HG02852 (cell line): ENCODE data around the gene RRM1.
"Not testable (repeated sequence)": the region's sequence is repeated elsewhere in the genome, so short reads cannot be mapped to it uniquely, and the experiment has no call there.

ENCODE experiments used
- ATAC-seq: cut with Tn5 transposase; IDR thresholded peaks from one replicate; pipeline ENCODE4 v1.9.1; 2021; ENCODE audit warnings: mild to moderate bottlenecking, moderate library complexity; ENCODE audit not compliant: unreplicated experiment

RRM1 gene

GRCh38 chr11:4094348-4095291, at the start of gene RRM1:
RRM1 (plus strand) TSS chr11:4094799; CDS start chr11:4095013, 214 bp downstream.
- peak; percentile 94 for ATAC-seq

DNA sequence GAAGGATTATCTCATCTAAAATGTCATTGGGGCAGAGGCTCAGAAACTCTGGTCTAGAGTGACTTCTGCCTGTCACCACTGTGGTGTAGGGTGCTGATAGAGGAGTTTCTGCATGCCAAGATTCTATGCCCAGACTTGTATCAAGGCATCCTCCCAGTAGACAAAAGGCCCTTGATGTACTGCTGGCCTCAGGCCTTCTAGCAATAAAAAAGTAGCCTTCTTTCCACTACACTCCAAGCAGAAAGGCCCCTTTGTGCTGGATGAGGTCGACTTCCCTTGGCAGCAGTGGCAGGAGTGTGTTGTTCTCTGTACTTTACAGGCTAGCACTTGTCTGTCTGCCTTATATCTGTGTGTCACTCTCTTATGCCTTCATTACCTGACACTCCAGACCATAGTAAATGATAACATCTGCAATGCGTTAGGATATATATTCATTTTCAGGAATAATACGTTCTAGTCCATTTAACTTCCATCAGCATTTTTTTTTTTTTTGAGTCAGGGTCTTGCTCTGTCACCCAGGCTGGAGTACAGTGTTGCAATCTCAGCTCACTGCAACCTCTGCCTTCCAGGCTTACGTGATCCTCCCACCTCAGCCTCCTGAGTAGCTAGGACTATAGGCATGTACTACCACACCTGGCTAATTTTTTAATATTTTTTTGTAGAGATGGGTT, 49.5 kb upstream of the RRM1 start:
- ATAC-seq = no peak

DNA sequence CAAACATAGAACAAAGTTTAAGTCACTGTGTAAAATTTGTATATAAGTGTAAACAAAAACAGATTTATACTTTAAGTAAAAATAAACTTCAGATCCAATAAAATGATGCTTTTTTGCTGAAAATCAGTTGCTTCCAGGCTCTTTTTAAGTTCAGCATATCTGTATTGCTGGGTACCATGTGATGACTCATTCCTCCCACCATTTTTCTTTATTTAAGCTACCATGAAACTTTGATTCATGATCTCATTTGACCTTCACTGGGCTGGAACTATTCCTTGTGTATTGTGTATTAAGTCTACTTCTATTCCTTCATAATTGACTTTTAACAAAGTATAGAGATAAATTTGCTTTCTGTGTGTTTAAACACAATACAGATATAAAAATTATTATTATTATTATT, 46.3 kb upstream of the RRM1 start:
- no peak for ATAC-seq

GRCh38 chr11:4049006-4049405, 45.6 kb upstream of the RRM1 start:
- ATAC-seq = no peak

GRCh38 chr11:4050138-4050537, 44.5 kb upstream of the RRM1 start:
- ATAC-seq = no peak

- not testable (repeated sequence) for ATAC-seq
These were observed 41.4 kb upstream of the RRM1 start for GRCh38 chr11:4053200-4053599.

DNA sequence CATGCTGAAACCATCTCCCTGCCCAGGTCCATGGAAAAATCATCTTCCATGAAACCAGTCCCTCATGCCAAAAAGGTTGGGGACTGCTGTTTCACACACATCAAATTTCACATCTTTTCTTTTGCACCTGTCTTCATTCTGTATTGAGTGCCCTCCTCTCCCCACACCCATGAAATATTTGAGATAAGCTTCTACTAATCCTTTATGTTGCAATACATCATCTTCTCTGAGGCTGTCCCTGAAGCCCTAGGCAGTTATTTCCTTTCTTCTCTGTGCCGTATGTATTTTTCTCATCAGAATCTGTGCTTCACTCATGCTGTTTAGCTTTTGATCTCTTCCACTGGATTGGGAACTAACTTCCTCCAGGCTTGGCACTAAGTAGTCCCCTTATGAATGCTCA, 40.0 kb upstream of the RRM1 start:
- no peak for ATAC-seq

DNA sequence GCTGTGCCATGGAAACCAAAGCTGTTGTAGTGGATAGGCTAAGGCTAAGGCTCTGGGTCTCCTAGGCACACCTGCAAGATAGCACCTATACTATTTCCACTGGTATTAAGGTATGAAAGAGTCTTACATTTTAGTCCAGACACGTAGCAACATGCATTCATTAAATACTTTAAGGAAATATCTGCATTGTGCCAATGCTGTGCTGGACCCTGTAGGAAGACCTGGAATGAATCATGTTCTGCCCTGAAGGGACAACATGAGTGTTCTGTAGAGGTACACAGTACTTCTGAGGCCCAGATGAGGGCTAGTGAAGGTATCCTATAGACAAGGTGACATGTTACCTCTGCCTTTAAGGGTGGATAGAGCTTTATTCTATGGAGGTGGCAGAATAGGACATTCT, 35.2 kb upstream of the RRM1 start:
- no peak for ATAC-seq

DNA sequence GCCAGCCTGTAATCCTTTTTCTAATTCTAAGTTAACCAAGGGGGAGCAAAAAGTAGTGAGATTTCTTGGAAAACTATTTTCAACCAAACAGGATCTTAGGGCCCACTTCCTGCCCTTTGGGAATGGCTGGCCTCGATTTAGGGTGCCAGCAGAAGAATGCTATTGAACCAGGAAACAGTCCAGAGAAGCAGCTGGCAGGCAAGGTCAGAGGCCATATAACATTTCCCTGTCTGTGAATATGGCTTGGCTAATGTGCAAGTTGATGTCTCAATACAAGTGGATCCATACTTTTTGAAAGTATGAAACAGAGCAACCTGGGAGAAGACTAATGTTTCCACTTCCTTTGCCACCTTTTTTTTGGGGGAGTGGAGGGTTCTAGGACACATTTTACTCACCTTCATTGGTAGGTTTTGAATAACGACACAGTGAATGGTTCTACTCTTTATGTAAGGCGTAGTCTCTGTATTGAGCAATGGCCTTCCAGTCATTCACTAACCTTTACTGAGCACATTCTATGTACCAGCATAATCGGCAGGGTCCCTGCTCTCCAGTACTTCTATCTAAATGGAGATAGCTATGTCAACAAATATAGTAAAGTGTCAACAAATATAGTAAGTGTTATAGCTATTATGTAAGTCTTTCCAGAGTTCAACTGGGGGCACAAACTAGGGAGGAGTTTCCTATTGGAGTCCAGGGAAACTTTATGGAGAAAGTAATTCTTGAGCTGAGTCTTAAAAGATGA, 34.2 kb upstream of the RRM1 start:
- no peak for ATAC-seq

DNA sequence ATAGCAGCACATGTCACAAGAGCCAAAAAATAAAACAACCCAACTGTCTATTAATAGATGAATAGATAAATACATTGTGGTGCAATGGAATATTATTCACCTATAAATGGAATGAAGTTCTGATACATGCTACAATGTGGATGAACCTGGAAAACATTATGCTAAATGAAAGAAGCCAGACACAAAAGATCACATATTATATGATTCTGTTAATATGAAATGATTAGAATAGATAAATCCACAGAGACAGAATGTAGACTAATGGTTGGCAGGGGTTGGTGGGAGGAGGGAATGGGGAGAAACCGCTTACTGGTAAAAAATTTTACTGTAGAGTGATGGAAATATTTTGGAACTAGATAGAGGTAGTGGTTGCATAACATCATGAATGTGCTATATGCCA, 32.9 kb upstream of the RRM1 start:
- ATAC-seq = no peak

DNA sequence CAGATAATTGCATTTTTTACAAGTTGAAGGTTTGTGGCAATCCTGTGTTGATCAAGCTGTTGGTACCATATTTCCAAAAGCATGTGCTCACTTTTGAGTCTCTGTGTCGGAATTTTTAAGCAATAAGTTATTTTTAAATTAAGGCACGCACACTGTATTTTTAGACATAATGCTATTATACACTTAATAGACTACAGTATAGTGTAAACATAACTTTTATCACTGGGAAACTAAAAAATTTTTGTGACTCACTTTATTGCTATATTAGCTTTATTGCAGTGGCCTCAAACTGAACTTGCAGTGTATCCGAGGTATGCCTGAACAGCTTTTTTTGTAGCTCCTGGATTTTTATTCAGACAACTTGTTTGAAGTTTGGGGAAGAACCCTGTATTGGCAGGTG, 31.3 kb upstream of the RRM1 start:
- ATAC-seq = no peak

DNA sequence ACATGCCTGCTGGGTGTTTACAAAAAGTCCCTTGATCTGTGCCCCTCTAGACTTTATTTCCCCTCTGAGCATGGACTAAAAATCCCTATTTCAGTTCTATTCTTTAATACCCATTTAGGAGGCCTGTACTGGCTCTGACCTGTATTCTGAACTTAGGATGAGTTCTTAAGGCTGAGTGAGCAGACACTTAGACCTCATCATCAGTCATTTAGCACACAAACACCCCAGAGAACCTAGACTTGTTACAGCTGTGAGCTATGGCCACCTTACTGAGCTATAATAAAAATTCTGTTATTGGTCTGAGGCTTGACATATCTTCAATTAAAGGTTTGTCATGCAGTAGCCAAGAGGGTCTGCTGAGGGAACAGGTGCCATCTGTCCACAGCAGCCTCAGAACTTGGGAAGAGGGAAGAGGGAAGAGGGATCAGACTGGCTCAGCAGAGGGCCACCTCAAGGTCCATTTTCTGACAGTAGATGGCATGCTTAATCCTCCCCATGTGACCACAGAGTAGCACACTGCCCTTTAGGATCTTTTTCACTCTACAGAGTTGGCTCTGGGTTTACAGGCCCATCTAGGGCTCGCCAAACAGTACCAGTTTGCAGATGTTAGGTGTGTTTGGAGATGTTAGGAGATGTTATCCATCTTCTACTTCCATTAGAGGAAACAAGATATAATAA, 30.2 kb upstream of the RRM1 start:
- ATAC-seq = no peak

DNA sequence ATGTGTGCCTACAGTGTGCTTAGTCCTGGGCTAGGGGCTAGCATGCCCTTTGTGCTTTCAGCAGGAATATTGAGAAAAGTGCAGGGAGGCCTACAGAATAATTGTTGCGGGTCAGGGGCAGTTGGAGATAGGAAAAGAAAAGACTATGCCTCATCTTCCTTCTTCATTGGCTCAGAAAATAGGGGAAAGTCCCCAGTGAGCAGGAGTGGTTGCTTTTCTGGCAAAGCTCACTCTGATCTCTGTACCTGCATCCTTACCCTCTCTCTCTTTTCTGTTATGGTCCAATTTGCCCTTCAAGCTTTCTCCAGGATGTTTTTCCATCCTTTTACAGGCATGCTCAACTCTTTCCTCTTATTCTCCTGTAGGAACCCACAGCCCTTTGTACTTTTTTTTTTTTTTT, 29.5 kb upstream of the RRM1 start:
- no peak for ATAC-seq

DNA sequence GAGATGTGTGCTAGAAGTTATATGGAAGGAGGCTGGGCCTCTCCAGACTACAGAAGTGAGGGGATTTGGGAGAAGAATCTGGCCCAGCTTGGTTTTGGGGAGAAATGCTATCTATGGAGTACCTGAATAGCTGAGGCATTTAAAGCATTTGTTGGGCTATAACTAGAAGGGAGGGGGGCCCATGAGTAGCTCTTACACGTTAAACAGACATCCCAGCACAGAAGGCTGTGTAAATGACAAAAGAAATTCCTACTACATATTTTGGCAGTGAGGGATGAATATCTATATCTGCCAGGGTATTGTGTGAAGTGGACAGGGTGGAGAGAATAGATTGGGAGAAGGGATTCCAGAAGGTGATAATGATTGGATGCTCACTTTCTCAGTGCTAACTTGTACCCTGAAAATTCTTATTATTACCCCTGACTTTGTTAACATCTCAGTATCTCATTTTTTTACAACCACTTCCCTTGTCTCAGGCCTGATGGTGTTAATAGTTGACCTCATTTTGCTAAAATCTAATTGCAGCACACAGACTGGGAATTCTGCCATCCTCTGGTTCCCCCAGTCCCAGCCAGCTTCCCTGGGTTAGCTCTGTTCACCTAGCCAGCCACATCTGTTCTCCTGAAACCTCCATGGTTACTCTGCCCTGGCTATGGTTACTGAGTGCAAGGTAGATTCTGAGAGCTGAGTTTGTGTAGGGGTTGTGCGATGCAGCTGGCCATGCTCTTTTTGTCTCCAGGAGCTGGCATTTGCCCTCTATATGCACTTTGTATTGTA, 28.8 kb upstream of the RRM1 start:
- ATAC-seq = no peak

DNA sequence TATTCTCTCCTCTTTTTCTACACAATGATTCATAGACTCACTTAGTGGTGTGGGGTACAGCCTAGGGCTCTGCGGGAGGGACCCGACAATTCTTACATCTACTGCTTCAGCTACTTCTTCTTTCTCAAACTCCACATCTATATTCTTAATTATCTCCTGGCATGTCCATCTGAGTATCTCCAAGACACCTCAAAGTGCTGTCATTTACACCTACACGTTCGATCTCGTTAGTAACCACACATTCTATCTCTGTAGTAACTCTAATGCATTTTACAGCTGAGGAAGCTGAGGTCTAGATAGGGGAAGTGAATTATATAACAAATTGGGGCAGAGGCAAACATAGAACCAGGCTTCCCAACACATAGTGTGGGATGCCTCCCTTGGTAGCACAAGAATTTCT, 27.7 kb upstream of the RRM1 start:
- ATAC-seq = no peak

DNA sequence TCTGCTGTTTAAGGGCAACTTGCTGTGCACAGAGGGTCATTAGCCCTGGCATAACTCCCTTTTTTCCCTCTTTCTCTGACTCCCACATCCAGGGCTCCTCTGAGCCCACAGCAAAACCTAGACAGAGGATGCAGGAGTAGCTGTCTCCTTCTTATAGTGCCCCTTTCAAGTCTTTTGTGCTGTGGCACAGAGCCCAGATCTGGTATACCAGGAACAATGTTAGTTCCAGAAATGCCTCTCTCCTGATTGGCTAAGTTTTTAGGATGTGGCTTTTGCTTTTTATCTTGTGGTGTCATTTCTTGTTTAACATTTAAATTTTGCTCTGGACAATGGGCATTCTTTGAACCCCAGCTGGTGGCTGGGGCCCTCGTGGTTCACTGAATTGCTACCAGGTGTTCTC, 25.6 kb upstream of the RRM1 start:
- no peak for ATAC-seq

DNA sequence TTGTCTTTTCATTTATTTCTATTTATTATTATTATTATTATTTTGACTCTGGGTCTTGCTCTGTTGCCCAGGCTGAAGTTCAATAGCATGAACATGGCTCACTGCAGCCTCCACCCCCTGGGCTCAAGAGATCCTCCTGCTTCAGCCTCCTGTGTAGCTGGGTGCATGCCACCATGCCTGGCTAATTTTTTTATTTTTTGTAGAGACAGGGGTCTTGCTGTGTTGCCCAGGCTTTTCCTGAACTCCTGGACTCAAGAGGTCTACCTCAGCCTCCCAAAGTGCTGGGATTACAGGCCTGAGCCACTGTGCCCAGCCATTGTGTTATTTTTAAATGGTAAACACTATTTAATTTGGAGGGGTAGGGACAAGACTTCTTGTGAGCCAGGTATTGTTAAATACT, 23.3 kb upstream of the RRM1 start:
- ATAC-seq = no peak

- no peak for ATAC-seq
These were observed 22.7 kb upstream of the RRM1 start for GRCh38 chr11:4071914-4072313.

- ATAC-seq = no peak
These were observed 21.8 kb upstream of the RRM1 start for GRCh38 chr11:4072668-4073285.

DNA sequence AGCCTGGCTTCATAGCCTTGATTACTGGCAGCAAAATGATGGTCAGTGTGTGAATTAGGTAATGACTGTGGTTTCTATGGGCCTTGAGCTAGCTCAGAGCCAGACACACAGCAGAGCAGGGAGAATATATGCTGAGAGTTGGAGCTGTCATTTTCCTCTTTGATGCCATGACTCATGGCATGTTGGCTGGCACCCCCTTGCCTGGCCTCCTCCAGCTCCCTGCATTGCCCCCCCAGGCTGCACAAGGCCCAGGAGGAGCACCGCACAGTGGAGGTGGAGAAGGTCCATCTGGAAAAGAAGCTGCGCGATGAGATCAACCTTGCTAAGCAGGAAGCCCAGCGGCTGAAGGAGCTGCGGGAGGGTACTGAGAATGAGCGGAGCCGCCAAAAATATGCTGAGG, 20.3 kb upstream of the RRM1 start:
- ATAC-seq = no peak
